HCT116 (cell line): Measurements from ENCODE around the gene MLYCD. TPM values are rescaled to one million over a fixed set of nuclear protein-coding genes. Genes with fewer than 3 reads are reported as not detected.

Experiments
- ATAC-seq: fragments of 200-7000 bp; cut with Tn5 transposase; 2 replicates; pipeline ENCODE4 v1.9.1; 2020; ENCODE audit warnings: mild to moderate bottlenecking, moderate library complexity
- BruUV-seq: library from RNA; stranded (reverse); fragments of 400-500 nt; replicated peaks from 2 replicates; lab custom pipeline; 2021; lab: Mats Ljungman, UMichigan
- CTCF ChIA-PET: fragments of 300-600 bp; sonication (Branson Sonifier 250); formaldehyde crosslinking; loops from one replicate; lab custom pipeline; 2021; ENCODE audit warnings: antibody characterized with exemption; lab: Charles Lee
- POLR2A ChIA-PET: fragments of 300-600, 350-600 bp; sonication (Branson Sonifier 250); formaldehyde crosslinking; loops from one replicate; lab custom pipeline; 2021; ENCODE audit warnings: antibody characterized with exemption; lab: Charles Lee
- RAD21 ChIA-PET, 2 experiments: fragments of 300-600 bp; sonication (Branson Sonifier 250); formaldehyde crosslinking; loops; one replicate each; lab custom pipeline; 2023; ENCODE audit warnings: low total read pairs in 2 of 2; ENCODE audit not compliant: uncharacterized antibody in 2 of 2, unreplicated experiment in 2 of 2, low non-redundant PET in 1 of 2; lab: Charles Lee
- DNase-seq: peaks from one replicate; pipeline ENCODE4 v3.0.0-alpha.2; 2010; ENCODE audit warnings: low read depth, low spot score
- H2AFZ ChIP-seq: fragments of 200-600 bp; shearing (Covaris generic), sonication (generic); 2 replicates; pipeline ENCODE4 v1.6.1; 2017; ENCODE audit warnings: low read depth, mixed run types, mixed read lengths, antibody characterized with exemption, low read length; ENCODE audit not compliant: poor library complexity, severe bottlenecking
- H3K27ac ChIP-seq: 2 replicates; pipeline ENCODE4 v1.5.1; 2012; ENCODE audit warnings: low read depth, low read length
- H3K27me3 ChIP-seq: fragments of 200-600 bp; sonication (generic); 2 replicates; pipeline ENCODE4 v1.6.1; 2016; ENCODE audit warnings: mixed run types, low read length, mixed read lengths; ENCODE audit not compliant: insufficient read depth
- H3K36me3 ChIP-seq, 2 experiments: fragments of 200-500 bp in 1 of 2; fragments of 200-600 bp in 1 of 2; sonication (Bioruptor generic) in 1 of 2; sonication (generic) in 1 of 2; 2 replicates each; pipeline versions ENCODE4 v1.5.1 to v1.6.1; 2014 to 2016; ENCODE audit warnings: low read length in 2 of 2, inconsistent platforms in 1 of 2, mixed read lengths in 1 of 2, mixed run types in 1 of 2; ENCODE audit not compliant: insufficient read depth in 2 of 2, control insufficient read depth in 1 of 2
- H3K4me1 ChIP-seq, 2 experiments: fragments of 200-600 bp in 1 of 2; sonication (generic) in 1 of 2; 2 replicates each; pipeline versions ENCODE4 v1.5.1 to v1.6.1; 2012 to 2017; ENCODE audit warnings: low read length in 2 of 2, inconsistent platforms in 1 of 2, mild to moderate bottlenecking in 1 of 2, mixed read lengths in 1 of 2, mixed run types in 1 of 2, moderate library complexity in 1 of 2; ENCODE audit not compliant: insufficient read depth in 2 of 2, control insufficient read depth in 1 of 2
- H3K4me2 ChIP-seq: fragments of 200-600 bp; sonication (generic); 2 replicates; pipeline ENCODE4 v1.6.1; 2017; ENCODE audit warnings: mixed run types, low read length, mixed read lengths
- H3K4me3 ChIP-seq, 2 experiments: fragments of 200-600 bp in 1 of 2; sonication (generic) in 1 of 2; replicated peaks in 1 of 2; 2 replicates each; pipeline ENCODE4 v1.5.1; 2011 to 2016; ENCODE audit warnings: low read length in 2 of 2, control low read depth in 1 of 2, low read depth in 1 of 2, mild to moderate bottlenecking in 1 of 2, mixed read lengths in 1 of 2, mixed run types in 1 of 2
- H3K79me2 ChIP-seq: fragments of 200-600 bp; sonication (generic); 2 replicates; pipeline ENCODE4 v1.6.1; 2017; ENCODE audit warnings: mild to moderate bottlenecking, mixed run types, low read length, moderate library complexity, mixed read lengths; ENCODE audit not compliant: insufficient read depth
- H3K9ac ChIP-seq: fragments of 200-600 bp; sonication (generic); 2 replicates; pipeline ENCODE4 v1.6.1; 2016; ENCODE audit warnings: low read length, mixed read lengths
- H3K9me2 ChIP-seq: fragments of 200-600 bp; sonication (generic), shearing (Covaris generic); 2 replicates; pipeline ENCODE4 v1.6.1; 2017; ENCODE audit warnings: mixed run types, mild to moderate bottlenecking, moderate library complexity; ENCODE audit not compliant: insufficient read depth
- H3K9me3 ChIP-seq, 2 experiments: fragments of 200-500 bp in 1 of 2; fragments of 200-600 bp in 1 of 2; sonication (Bioruptor generic) in 1 of 2; sonication (generic) in 1 of 2; 2 replicates each; pipeline ENCODE4 v1.6.1; 2014 to 2017; ENCODE audit warnings: low read length in 2 of 2, mixed read lengths in 2 of 2, inconsistent platforms in 1 of 2, low read depth in 1 of 2, mild to moderate bottlenecking in 1 of 2, mixed run types in 1 of 2, moderate library complexity in 1 of 2; ENCODE audit not compliant: control insufficient read depth in 1 of 2, insufficient read depth in 1 of 2
- H4K20me1 ChIP-seq: fragments of 200-600 bp; sonication (generic), shearing (Covaris generic); 2 replicates; pipeline ENCODE4 v1.6.1; 2017; ENCODE audit warnings: mixed run types, mild to moderate bottlenecking, moderate library complexity; ENCODE audit not compliant: insufficient read depth
- ATF3 ChIP-seq: IDR thresholded peaks from 2 replicates; pipeline ENCODE4 v1.6.1; 2012
- CBX3 ChIP-seq: IDR thresholded peaks from 2 replicates; pipeline ENCODE4 v1.6.1; 2012; ENCODE audit warnings: low read depth
- CEBPB ChIP-seq: IDR thresholded peaks from 2 replicates; pipeline ENCODE4 v1.6.1; 2012; ENCODE audit warnings: low read depth
- CTCF ChIP-seq, 3 experiments: fragments of 200-600 bp in 1 of 3; sonication (generic) in 1 of 3; IDR thresholded peaks in 2 of 3; conservative IDR thresholded peaks in 1 of 3; 2 replicates each; pipeline ENCODE4 v1.5.1; 2012 to 2017; ENCODE audit warnings: low read depth in 2 of 3, low read length in 2 of 3, antibody characterized with exemption in 1 of 3, borderline replicate concordance in 1 of 3, control low read depth in 1 of 3, mild to moderate bottlenecking in 1 of 3, mixed read lengths in 1 of 3, mixed run types in 1 of 3, moderate library complexity in 1 of 3; ENCODE audit not compliant: insufficient read depth in 1 of 3
- ELF1 ChIP-seq: IDR thresholded peaks from 2 replicates; pipeline ENCODE4 v1.6.1; 2012; ENCODE audit warnings: low read depth, borderline replicate concordance
- EZH2phosphoT487 ChIP-seq: fragments of 200-600 bp; IDR thresholded peaks from 2 replicates; pipeline ENCODE4 v1.6.1; 2018; ENCODE audit warnings: antibody characterized with exemption, borderline replicate concordance
- POLR2A ChIP-seq: IDR thresholded peaks from 2 replicates; pipeline ENCODE4 v1.7.0; 2011; ENCODE audit warnings: borderline replicate concordance; ENCODE audit not compliant: insufficient read depth, insufficient read length; ENCODE audit errors: extremely low read depth
- POLR2AphosphoS5 ChIP-seq: IDR thresholded peaks from 2 replicates; pipeline ENCODE4 v1.6.1; 2011; ENCODE audit warnings: mild to moderate bottlenecking, low read depth, low read length, moderate library complexity
- RAD21 ChIP-seq: IDR thresholded peaks from 2 replicates; pipeline ENCODE4 v1.6.1; 2012; ENCODE audit warnings: low read depth, mild to moderate bottlenecking
- REST ChIP-seq: IDR thresholded peaks from 2 replicates; pipeline ENCODE4 v1.6.1; 2012; ENCODE audit warnings: low read depth
- SIN3A ChIP-seq: IDR thresholded peaks from 2 replicates; pipeline ENCODE4 v1.6.1; 2012; ENCODE audit warnings: low read depth
- SP1 ChIP-seq: IDR thresholded peaks from 2 replicates; pipeline ENCODE4 v1.6.1; 2012; ENCODE audit warnings: low read depth
- SRF ChIP-seq: IDR thresholded peaks from 2 replicates; pipeline ENCODE4 v1.6.1; 2012; ENCODE audit warnings: low read depth
- TCF7L2 ChIP-seq: IDR thresholded peaks from 2 replicates; pipeline ENCODE4 v1.7.0; 2011; ENCODE audit warnings: borderline replicate concordance, inconsistent platforms; ENCODE audit not compliant: insufficient read depth, insufficient read length; ENCODE audit errors: extremely low read depth
- ZBTB33 ChIP-seq: IDR thresholded peaks from 2 replicates; pipeline ENCODE4 v1.6.1; 2011; ENCODE audit warnings: mild to moderate bottlenecking, low read length, moderate library complexity; ENCODE audit not compliant: insufficient replicate concordance; ENCODE audit errors: extremely low read depth
- intact Hi-C: fragments of 100-400 bp; cut with micrococcal nuclease; formaldehyde crosslinking; loops from 2 replicates; pipeline ENCODE4 v1.10.0; 2022
- total RNA-seq: library from RNA; stranded (reverse); gene quantifications from one replicate; pipeline ENCODE4 v1.2.1, GENCODE V29; 2021; ENCODE audit not compliant: unreplicated experiment

The MLYCD gene
- total RNA-seq, 1 experiment from 2014 or later = 3.9 TPM

GRCh38 chr16:83974475-83974874 is 75.6 kb downstream of the MLYCD start (continued):
- TF ChIP-seq SRF (no peak), POLR2A (no peak), SP1 (no peak), CTCF (IDR thresholded peaks at IDR 0.05 in 2 of 3, conservative IDR thresholded peaks at IDR 0.05 in 1 of 3; ENCODE audit: borderline replicate concordance in 1 of 3, insufficient read depth in 1 of 3, low read depth in 2 of 3, low read length in 2 of 3) (no peak)

- intact Hi-C loops = no loop called here
- Histone ChIP-seq H2AFZ (no peak overlapping the region), H3K36me3 (no peaks in the 10 kb centered on the region), H3K9me2 (no peaks in the 10 kb centered on the region), H4K20me1 (no peaks in the 10 kb centered on the region), H3K4me1 (no peaks in the 10 kb centered on the region), H3K27ac (no peak overlapping the region), H3K4me3 (no peak overlapping the region), H3K9me3 (peaks cover 8 to 11% of the 10 kb centered on the region in 2 experiments; a peak in 2 of 4 replicates), H3K27me3 (no peaks in the 10 kb centered on the region; the same call in 1 of the 2 replicates), H3K79me2 (no peaks in the 10 kb centered on the region), H3K9ac (no peak overlapping the region), H3K4me2 (no peak overlapping the region)
- ATAC-seq = no peak
- CTCF ChIA-PET = no interaction called here
- BruUV-seq = no TSS peak
- no peak for DNase-seq
- RAD21 ChIA-PET = no interaction called here
- POLR2A ChIA-PET = no interaction called here
- no peak for TF ChIP-seq RAD21
- no peak for TF ChIP-seq CEBPB
- no peak for TF ChIP-seq TCF7L2
- TF ChIP-seq POLR2AphosphoS5 = no peak
- no peak for TF ChIP-seq ZBTB33
- TF ChIP-seq CBX3 = no peak
- no peak for TF ChIP-seq SP1
- TF ChIP-seq ATF3 = no peak
- no peak for TF ChIP-seq REST
- TF ChIP-seq EZH2phosphoT487 = no peak
- no peak for TF ChIP-seq ELF1
- TF ChIP-seq SIN3A = no peak
Observed at GRCh38 chr16:83975590-83976260, 76.8 kb downstream of the MLYCD start.
